Measurements from ENCODE around the gene FAM177A1. TPM values are rescaled to one million over a fixed set of nuclear protein-coding genes. Genes with fewer than 3 reads are reported as not detected.

Gene FAM177A1
- total and polyA plus RNA-seq, 2 of the 13 experiments (the other 11 are each of a cell fraction or from before 2014, with no cell fraction given), result 72.9 to 119 TPM

GRCh38 chr14:35044939-35045797 is 904 bp upstream of the FAM177A1 start (continued):
- TF ChIP-seq ETV6 (CRISPR knock-in tag; conservative IDR thresholded peaks at IDR 0.05) (no peak), HHEX (CRISPR knock-in tag; IDR thresholded peaks at IDR 0.05) (no peak), ZNF674 (CRISPR knock-in tag; IDR thresholded peaks at IDR 0.05; ENCODE audit: low read depth) (no peak), ZNF737 (CRISPR knock-in tag; IDR thresholded peaks at IDR 0.05; ENCODE audit: borderline replicate concordance) (no peak), WIZ (CRISPR knock-in tag; IDR thresholded peaks at IDR 0.05) (no peak), MAFG (CRISPR knock-in tag; IDR thresholded peaks at IDR 0.05) (no peak), MBD4 (IDR thresholded peaks at IDR 0.05; ENCODE audit: borderline replicate concordance, low read length) (peak; percentile 82; the same call in 1 of the 2 replicates), MZF1 (CRISPR knock-in tag; IDR thresholded peaks at IDR 0.05; ENCODE audit: borderline replicate concordance) (no peak), TEAD2 (CRISPR knock-in tag; IDR thresholded peaks at IDR 0.05) (no peak), ZNF547 (CRISPR knock-in tag; IDR thresholded peaks at IDR 0.05) (no peak), ZSCAN29 (CRISPR knock-in tag; conservative IDR thresholded peaks at IDR 0.05) (peak; percentile 69; the same call in 1 of the 2 replicates), ZNF329 (CRISPR knock-in tag; IDR thresholded peaks at IDR 0.05; ENCODE audit: low read depth) (peak; percentile 1; the same call in 1 of the 2 replicates), NRL (CRISPR knock-in tag; IDR thresholded peaks at IDR 0.05; ENCODE audit: borderline replicate concordance) (no peak), ELF4 (CRISPR knock-in tag; IDR thresholded peaks at IDR 0.05; ENCODE audit: borderline replicate concordance) (no peak), ZNF24 (IDR thresholded peaks at IDR 0.05) (no peak), ZNF484 (CRISPR knock-in tag; IDR thresholded peaks at IDR 0.05; ENCODE audit: borderline replicate concordance, low read depth) (no peak; the same call in 1 of the 2 replicates), SOX13 (IDR thresholded peaks at IDR 0.05) (no peak), SOX13 (CRISPR knock-in tag; conservative IDR thresholded peaks at IDR 0.05 in 1 of 2, IDR thresholded peaks at IDR 0.05 in 1 of 2) (0 out of 4 replicates have a peak, but pooled peaks of 1 of the 2 experiments have one; percentile 87), ZSCAN9 (CRISPR knock-in tag; IDR thresholded peaks at IDR 0.05; ENCODE audit: borderline replicate concordance) (no peak), ZNF839 (CRISPR knock-in tag; IDR thresholded peaks at IDR 0.05; ENCODE audit: borderline replicate concordance) (no peak)
- TF ChIP-seq, protein P1, sequence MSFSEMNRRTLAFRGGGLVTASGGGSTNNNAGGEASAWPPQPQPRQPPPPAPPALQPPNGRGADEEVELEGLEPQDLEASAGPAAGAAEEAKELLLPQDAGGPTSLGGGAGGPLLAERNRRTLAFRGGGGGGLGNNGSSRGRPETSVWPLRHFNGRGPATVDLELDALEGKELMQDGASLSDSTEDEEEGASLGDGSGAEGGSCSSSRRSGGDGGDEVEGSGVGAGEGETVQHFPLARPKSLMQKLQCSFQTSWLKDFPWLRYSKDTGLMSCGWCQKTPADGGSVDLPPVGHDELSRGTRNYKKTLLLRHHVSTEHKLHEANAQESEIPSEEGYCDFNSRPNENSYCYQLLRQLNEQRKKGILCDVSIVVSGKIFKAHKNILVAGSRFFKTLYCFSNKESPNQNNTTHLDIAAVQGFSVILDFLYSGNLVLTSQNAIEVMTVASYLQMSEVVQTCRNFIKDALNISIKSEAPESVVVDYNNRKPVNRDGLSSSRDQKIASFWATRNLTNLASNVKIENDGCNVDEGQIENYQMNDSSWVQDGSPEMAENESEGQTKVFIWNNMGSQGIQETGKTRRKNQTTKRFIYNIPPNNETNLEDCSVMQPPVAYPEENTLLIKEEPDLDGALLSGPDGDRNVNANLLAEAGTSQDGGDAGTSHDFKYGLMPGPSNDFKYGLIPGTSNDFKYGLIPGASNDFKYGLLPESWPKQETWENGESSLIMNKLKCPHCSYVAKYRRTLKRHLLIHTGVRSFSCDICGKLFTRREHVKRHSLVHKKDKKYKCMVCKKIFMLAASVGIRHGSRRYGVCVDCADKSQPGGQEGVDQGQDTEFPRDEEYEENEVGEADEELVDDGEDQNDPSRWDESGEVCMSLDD (CRISPR knock-in tag; IDR thresholded peaks at IDR 0.05; ENCODE audit: borderline replicate concordance), result no peak
- TF ChIP-seq, protein P2, sequence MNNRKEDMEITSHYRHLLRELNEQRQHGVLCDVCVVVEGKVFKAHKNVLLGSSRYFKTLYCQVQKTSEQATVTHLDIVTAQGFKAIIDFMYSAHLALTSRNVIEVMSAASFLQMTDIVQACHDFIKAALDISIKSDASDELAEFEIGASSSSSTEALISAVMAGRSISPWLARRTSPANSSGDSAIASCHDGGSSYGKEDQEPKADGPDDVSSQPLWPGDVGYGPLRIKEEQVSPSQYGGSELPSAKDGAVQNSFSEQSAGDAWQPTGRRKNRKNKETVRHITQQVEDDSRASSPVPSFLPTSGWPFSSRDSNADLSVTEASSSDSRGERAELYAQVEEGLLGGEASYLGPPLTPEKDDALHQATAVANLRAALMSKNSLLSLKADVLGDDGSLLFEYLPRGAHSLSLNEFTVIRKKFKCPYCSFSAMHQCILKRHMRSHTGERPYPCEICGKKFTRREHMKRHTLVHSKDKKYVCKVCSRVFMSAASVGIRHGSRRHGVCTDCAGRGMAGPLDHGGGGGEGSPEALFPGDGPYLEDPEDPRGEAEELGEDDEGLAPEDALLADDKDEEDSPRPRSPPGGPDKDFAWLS (CRISPR knock-in tag; IDR thresholded peaks at IDR 0.05; ENCODE audit: borderline replicate concordance), result 0 out of 2 replicates have a peak, but pooled peaks have one; percentile 51
- TF ChIP-seq, protein P3, sequence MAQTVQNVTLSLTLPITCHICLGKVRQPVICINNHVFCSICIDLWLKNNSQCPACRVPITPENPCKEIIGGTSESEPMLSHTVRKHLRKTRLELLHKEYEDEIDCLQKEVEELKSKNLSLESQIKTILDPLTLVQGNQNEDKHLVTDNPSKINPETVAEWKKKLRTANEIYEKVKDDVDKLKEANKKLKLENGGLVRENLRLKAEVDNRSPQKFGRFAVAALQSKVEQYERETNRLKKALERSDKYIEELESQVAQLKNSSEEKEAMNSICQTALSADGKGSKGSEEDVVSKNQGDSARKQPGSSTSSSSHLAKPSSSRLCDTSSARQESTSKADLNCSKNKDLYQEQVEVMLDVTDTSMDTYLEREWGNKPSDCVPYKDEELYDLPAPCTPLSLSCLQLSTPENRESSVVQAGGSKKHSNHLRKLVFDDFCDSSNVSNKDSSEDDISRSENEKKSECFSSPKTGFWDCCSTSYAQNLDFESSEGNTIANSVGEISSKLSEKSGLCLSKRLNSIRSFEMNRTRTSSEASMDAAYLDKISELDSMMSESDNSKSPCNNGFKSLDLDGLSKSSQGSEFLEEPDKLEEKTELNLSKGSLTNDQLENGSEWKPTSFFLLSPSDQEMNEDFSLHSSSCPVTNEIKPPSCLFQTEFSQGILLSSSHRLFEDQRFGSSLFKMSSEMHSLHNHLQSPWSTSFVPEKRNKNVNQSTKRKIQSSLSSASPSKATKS (CRISPR knock-in tag; IDR thresholded peaks at IDR 0.05), result 0 out of 2 replicates have a peak, but pooled peaks have one; percentile 19
